ENCODE measurements around the gene NEFH. TPM values are rescaled to one million over a fixed set of nuclear protein-coding genes. Genes with fewer than 3 reads are reported as not detected.
A peak's percentile ranks its signal among the peaks of the same experiment; 100 is the strongest.

The NEFH gene
- total RNA-seq, 2 donors from 2014 or later, result 0.92 to 1.7 TPM

DNA sequence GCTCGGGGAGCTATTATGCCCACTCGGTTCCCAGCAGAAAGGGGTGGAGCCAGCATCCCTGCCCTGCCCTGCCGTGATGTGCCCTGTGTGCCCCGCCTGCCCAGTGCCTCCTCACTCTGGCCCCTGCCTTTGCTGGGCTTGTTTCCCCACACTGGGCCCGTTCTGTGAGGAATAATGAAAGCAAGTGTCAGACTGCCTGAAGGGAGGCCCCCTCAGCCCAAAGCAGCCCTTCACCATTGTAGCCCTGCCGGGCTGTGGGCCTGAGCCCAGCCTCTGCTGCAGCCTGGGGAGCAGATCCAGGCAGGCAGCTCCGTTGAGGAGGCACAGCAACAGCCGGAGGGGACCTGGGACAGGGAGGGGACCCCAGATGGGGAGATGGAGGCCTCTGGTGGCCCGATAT lies 20.2 kb upstream of the NEFH start:
- WGBS, 2 experiments (ENCODE audit: insufficient coverage in 1 of 2, insufficient read length in 1 of 2), result 68 to 77% methylated on average over 5 to 9 of the region's 9 CpGs
- Mint-ChIP-seq H3K27ac (no peak overlapping the region), H3K27me3 (ENCODE audit: insufficient read depth) (no peaks in the 10 kb centered on the region), H3K9me3 (no peaks in the 10 kb centered on the region), H3K4me1 (peaks cover 2% of the 10 kb centered on the region), H3K36me3 (ENCODE audit: low read depth) (no peaks in the 10 kb centered on the region), H3K4me3 (no peak overlapping the region)
- Histone ChIP-seq H3K27ac (ENCODE audit: low read depth, low read length) (no peak overlapping the region), H3K36me3 (ENCODE audit: control insufficient read depth, insufficient read depth, low read length) (no peaks in the 10 kb centered on the region), H3K4me3 (ENCODE audit: low read length) (no peak overlapping the region), H3K27me3 (ENCODE audit: control insufficient read depth, insufficient read depth, low read length, poor library complexity, severe bottlenecking) (no peaks in the 10 kb centered on the region), H3K9ac (ENCODE audit: extremely low read depth, low read length, poor library complexity, severe bottlenecking) (no peak overlapping the region), H3K4me1 (ENCODE audit: control insufficient read depth, insufficient read depth, low read length) (no peaks in the 10 kb centered on the region), H3K9me3 (ENCODE audit: control insufficient read depth, low read length) (no peaks in the 10 kb centered on the region)
- TF ChIP-seq, protein P1, sequence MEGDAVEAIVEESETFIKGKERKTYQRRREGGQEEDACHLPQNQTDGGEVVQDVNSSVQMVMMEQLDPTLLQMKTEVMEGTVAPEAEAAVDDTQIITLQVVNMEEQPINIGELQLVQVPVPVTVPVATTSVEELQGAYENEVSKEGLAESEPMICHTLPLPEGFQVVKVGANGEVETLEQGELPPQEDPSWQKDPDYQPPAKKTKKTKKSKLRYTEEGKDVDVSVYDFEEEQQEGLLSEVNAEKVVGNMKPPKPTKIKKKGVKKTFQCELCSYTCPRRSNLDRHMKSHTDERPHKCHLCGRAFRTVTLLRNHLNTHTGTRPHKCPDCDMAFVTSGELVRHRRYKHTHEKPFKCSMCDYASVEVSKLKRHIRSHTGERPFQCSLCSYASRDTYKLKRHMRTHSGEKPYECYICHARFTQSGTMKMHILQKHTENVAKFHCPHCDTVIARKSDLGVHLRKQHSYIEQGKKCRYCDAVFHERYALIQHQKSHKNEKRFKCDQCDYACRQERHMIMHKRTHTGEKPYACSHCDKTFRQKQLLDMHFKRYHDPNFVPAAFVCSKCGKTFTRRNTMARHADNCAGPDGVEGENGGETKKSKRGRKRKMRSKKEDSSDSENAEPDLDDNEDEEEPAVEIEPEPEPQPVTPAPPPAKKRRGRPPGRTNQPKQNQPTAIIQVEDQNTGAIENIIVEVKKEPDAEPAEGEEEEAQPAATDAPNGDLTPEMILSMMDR (conservative IDR thresholded peaks at IDR 0.05), result no peak
- DNase-seq, result no peak

DNA sequence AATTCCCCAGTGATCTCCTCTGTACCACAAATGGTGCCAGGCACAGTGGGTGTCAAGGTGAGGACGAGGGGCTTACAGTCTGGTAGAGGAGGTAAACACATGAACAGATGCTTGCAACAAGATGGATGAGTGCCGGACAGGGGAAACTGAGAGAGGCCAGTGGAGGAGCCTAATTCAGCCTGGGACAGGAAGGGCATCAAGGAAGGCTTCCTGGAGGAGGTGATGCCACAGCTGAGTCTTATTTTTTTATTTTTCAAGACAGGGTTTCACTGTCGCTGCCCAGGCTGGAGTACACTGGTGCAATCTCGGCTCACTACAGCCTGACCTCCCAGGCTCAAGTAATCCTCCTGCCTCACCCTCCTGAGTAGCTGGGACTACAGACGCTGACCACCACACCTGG lies 18.8 kb upstream of the NEFH start:
- H3K27me3 ChIP-seq (ENCODE audit: control insufficient read depth, insufficient read depth, low read length, poor library complexity, severe bottlenecking), result no peaks in the 10 kb centered on the region
- no peaks in the 10 kb centered on the region for H3K27me3 Mint-ChIP-seq (ENCODE audit: insufficient read depth)
- H3K27ac ChIP-seq (ENCODE audit: low read depth, low read length), result no peak overlapping the region
- H3K36me3 Mint-ChIP-seq (ENCODE audit: low read depth), result no peaks in the 10 kb centered on the region
- no peak overlapping the region for H3K27ac Mint-ChIP-seq
- H3K9ac ChIP-seq (ENCODE audit: extremely low read depth, low read length, poor library complexity, severe bottlenecking), result no peak overlapping the region
- no peaks in the 10 kb centered on the region for H3K9me3 ChIP-seq (ENCODE audit: control insufficient read depth, low read length)
- TF ChIP-seq, protein P1 (conservative IDR thresholded peaks at IDR 0.05), result no peak
- H3K4me1 Mint-ChIP-seq, result peaks cover 2% of the 10 kb centered on the region
- no peak overlapping the region for H3K4me3 Mint-ChIP-seq
- WGBS, 2 experiments (ENCODE audit: insufficient coverage in 1 of 2, insufficient read length in 1 of 2), result 85 to 89% methylated on average over 3 to 5 of the region's 5 CpGs
- H3K9me3 Mint-ChIP-seq, result no peaks in the 10 kb centered on the region
- H3K4me1 ChIP-seq (ENCODE audit: control insufficient read depth, insufficient read depth, low read length), result no peaks in the 10 kb centered on the region
- H3K4me3 ChIP-seq (ENCODE audit: low read length), result no peak overlapping the region
- DNase-seq, result no peak
- H3K36me3 ChIP-seq (ENCODE audit: control insufficient read depth, insufficient read depth, low read length), result no peaks in the 10 kb centered on the region

DNA sequence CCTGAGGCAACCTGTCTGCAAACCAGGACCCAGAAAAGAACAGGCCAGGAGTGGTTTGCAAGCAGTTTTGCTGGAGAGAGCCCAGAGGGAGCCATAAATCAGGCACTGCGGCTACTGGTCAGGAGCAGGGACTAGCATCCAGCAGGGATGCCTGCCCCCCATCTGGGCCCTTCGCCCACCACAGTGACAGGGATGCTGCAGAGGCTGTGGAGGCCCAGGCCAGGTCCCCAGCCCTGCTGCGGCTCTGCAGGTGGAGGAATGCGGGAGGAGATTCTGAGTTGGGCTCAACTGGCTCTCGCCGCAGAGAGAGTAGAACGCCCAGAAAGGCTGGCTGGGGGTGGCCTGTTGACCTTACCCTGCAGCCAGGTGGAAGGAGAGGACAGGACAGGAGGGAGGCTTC lies 16.4 kb upstream of the NEFH start:
- peak; percentile 61 for DNase-seq
- Histone ChIP-seq H3K4me3 (ENCODE audit: low read length) (no peak overlapping the region), H3K27me3 (ENCODE audit: control insufficient read depth, insufficient read depth, low read length, poor library complexity, severe bottlenecking) (peaks cover 7% of the 10 kb centered on the region), H3K36me3 (ENCODE audit: control insufficient read depth, insufficient read depth, low read length) (no peaks in the 10 kb centered on the region), H3K9me3 (ENCODE audit: control insufficient read depth, low read length) (no peaks in the 10 kb centered on the region), H3K9ac (ENCODE audit: extremely low read depth, low read length, poor library complexity, severe bottlenecking) (no peak overlapping the region), H3K4me1 (ENCODE audit: control insufficient read depth, insufficient read depth, low read length) (no peaks in the 10 kb centered on the region), H3K27ac (ENCODE audit: low read depth, low read length) (no peak overlapping the region)
- Mint-ChIP-seq H3K27ac (no peak overlapping the region), H3K27me3 (ENCODE audit: insufficient read depth) (peaks cover 11% of the 10 kb centered on the region), H3K36me3 (ENCODE audit: low read depth) (no peaks in the 10 kb centered on the region), H3K9me3 (no peaks in the 10 kb centered on the region), H3K4me1 (peaks cover 2% of the 10 kb centered on the region), H3K4me3 (no peak overlapping the region)
- 86 to 93% methylated on average over 1 to 7 of the region's 7 CpGs for WGBS, 2 experiments (ENCODE audit: insufficient coverage in 1 of 2, insufficient read length in 1 of 2)
- TF ChIP-seq, protein P1 (conservative IDR thresholded peaks at IDR 0.05), result no peak
